ENCODE data around the gene MTUS2. TPM values are rescaled to one million over a fixed set of nuclear protein-coding genes. Genes with fewer than 3 reads are reported as not detected.

Gene MTUS2
- total and polyA plus RNA-seq, 2 of the 8 experiments (the other 6 are each of a cell fraction or from before 2014, with no cell fraction given) = 0.18 to 0.80 TPM

- Histone ChIP-seq H2BK15ac (ENCODE audit: low read length) (no peak overlapping the region), H3K4me3 (ENCODE audit: extremely low read depth in 1 of 4, insufficient read depth in 2 of 4, low read depth in 3 of 4, low read length in 4 of 4) (no peak overlapping the region), H3K56ac (replicated peaks; ENCODE audit: insufficient read length, low read depth, low read length) (no peak overlapping the region), H3K9me3 (ENCODE audit: insufficient read depth in 2 of 2, low read depth in 1 of 2, low read length in 1 of 2) (no peaks in the 10 kb centered on the region), H4K5ac (ENCODE audit: insufficient read length, low read depth, low read length) (no peak overlapping the region), H2BK120ac (replicated peaks; ENCODE audit: low read depth, low read length) (no peak overlapping the region), H3K23ac (ENCODE audit: insufficient read length) (no peak overlapping the region), H2BK12ac (ENCODE audit: low read depth, low read length) (no peak overlapping the region), H3K23me2 (ENCODE audit: low read depth, low read length) (no peaks in the 10 kb centered on the region), H3K79me2 (ENCODE audit: control insufficient read depth in 1 of 2, insufficient read depth in 2 of 2, low read length in 2 of 2) (no peaks in the 10 kb centered on the region), H2BK20ac (ENCODE audit: low read length) (no peak overlapping the region), H3K27me3 (replicated peaks in 1 of 4; ENCODE audit: control insufficient read depth in 3 of 4, extremely low read depth in 1 of 4, insufficient read depth in 3 of 4, low read length in 3 of 4) (no peaks in the 10 kb centered on the region), H3K36me3 (ENCODE audit: control insufficient read depth in 2 of 4, insufficient read depth in 4 of 4, low read length in 3 of 4) (no peaks in the 10 kb centered on the region), H4K20me1 (replicated peaks in 1 of 2; ENCODE audit: control insufficient read depth in 1 of 2, insufficient read depth in 2 of 2, low read length in 2 of 2) (no peaks in the 10 kb centered on the region), H3K14ac (ENCODE audit: insufficient read length) (no peak overlapping the region), H2AK5ac (ENCODE audit: low read depth, low read length) (no peak overlapping the region), H3K4me2 (ENCODE audit: insufficient read depth in 1 of 2, low read depth in 2 of 2, low read length in 2 of 2) (no peak overlapping the region), H3K79me1 (ENCODE audit: low read depth, low read length) (no peaks in the 10 kb centered on the region), H3K9ac (replicated peaks in 1 of 4; ENCODE audit: extremely low read depth in 1 of 4, low read depth in 3 of 4, low read length in 3 of 4) (no peak overlapping the region), H2BK5ac (ENCODE audit: low read depth, low read length) (no peak overlapping the region), H3K4me1 (replicated peaks in 1 of 4; ENCODE audit: control insufficient read depth in 3 of 4, insufficient read depth in 4 of 4, low read length in 3 of 4) (no peaks in the 10 kb centered on the region; a peak in 1 of 7 replicates), H4K91ac (replicated peaks; ENCODE audit: insufficient read length, low read length) (no peak overlapping the region), H3K4ac (replicated peaks; ENCODE audit: insufficient read length, low read depth, low read length) (no peak overlapping the region), H3K18ac (ENCODE audit: extremely low read depth, low read length) (no peak overlapping the region), H2AFZ (ENCODE audit: low read length) (no peak overlapping the region), H4K8ac (ENCODE audit: extremely low read depth, insufficient read depth, low read length) (no peak overlapping the region), H3K27ac (ENCODE audit: low read depth, low read length) (no peak overlapping the region)
- WGBS, 2 experiments (ENCODE audit: extremely low coverage in 1 of 2, insufficient coverage in 1 of 2, insufficient read length in 1 of 2, insufficient replicate concordance in 2 of 2, low coverage in 1 of 2, low lambda C conversion rate in 2 of 2, missing lambda C conversion rate in 1 of 2) = 94% methylated on average over 3 of the region's 3 CpGs; no CpG with 5 or more reads in 1 of the 2 experiments
- no peak for FAIRE-seq
- no peak for DNase-seq (ENCODE audit: low read depth in 1 of 2, low spot score in 2 of 2)
- POLR2A ChIA-PET (ENCODE audit: partially characterized antibody) = no interaction called here
- CTCF ChIA-PET (ENCODE audit: partially characterized antibody) = interaction anchor here (2.3 kb wide), 1 partner anchor 21 kb away, joined by 7 read pairs; no protein-coding TSS in a partner anchor
- TF ChIP-seq POLR2A (IDR thresholded peaks at IDR 0.05; ENCODE audit: control extremely low read depth in 1 of 2, low read depth in 2 of 2, low read length in 2 of 2) = no peak
- TF ChIP-seq TCF12 (IDR thresholded peaks at IDR 0.05; ENCODE audit: low read depth, low read length) = no peak
- TF ChIP-seq SAP30 (IDR thresholded peaks at IDR 0.05; ENCODE audit: insufficient read depth, insufficient replicate concordance, low read length) = no peak
- TF ChIP-seq SIX5 (IDR thresholded peaks at IDR 0.05; ENCODE audit: low read depth, low read length) = no peak
- TF ChIP-seq CREB1 (IDR thresholded peaks at IDR 0.05) = no peak
- no peak for TF ChIP-seq ZNF274 (IDR thresholded peaks at IDR 0.05; ENCODE audit: borderline replicate concordance, extremely low read depth, low read length)
- TF ChIP-seq RBBP5 (IDR thresholded peaks at IDR 0.05; ENCODE audit: borderline replicate concordance, low read depth, low read length) = no peak
- TF ChIP-seq FOSL1 (IDR thresholded peaks at IDR 0.05; ENCODE audit: insufficient read depth, low read depth, low read length) = no peak
- no peak for TF ChIP-seq TEAD4 (IDR thresholded peaks at IDR 0.05; ENCODE audit: low read depth, low read length)
- TF ChIP-seq SIN3A (conservative IDR thresholded peaks at IDR 0.05 in 1 of 2, IDR thresholded peaks at IDR 0.05 in 1 of 2; ENCODE audit: low read depth in 1 of 2, low read length in 2 of 2) = no peak
- TF ChIP-seq TAF7 (optimal IDR thresholded peaks at IDR 0.05; ENCODE audit: borderline replicate concordance, low read depth, low read length) = no peak
- no peak for TF ChIP-seq HDAC2 (IDR thresholded peaks at IDR 0.05; ENCODE audit: borderline replicate concordance in 1 of 2, low read depth in 2 of 2, low read length in 2 of 2)
- no peak for TF ChIP-seq CHD2 (IDR thresholded peaks at IDR 0.05; ENCODE audit: low read length)
- no peak for TF ChIP-seq CEBPB (IDR thresholded peaks at IDR 0.05; ENCODE audit: low read depth, low read length)
- TF ChIP-seq CBX8 (IDR thresholded peaks at IDR 0.05; ENCODE audit: borderline replicate concordance, low read depth, low read length) = no peak
- TF ChIP-seq MAFK (IDR thresholded peaks at IDR 0.05; ENCODE audit: low read depth, low read length) = no peak
These were observed 655.9 kb downstream of the MTUS2 start for GRCh38 chr13:29476046-29476445.
